Progenitor cell of endocrine pancreas (in vitro differentiated cells): ENCODE data around the gene EFEMP1. TPM values are rescaled to one million over a fixed set of nuclear protein-coding genes. Genes with fewer than 3 reads are reported as not detected.

Source experiments
- DNase-seq: peaks from one replicate; pipeline ENCODE4 v3.0.0; 2021; ENCODE audit warnings: low spot score; ENCODE audit not compliant: unreplicated experiment
- H3K27ac Mint-ChIP-seq: 2 replicates; pipeline ENCODE4 v1.8.0; 2021; ENCODE audit warnings: mild to moderate bottlenecking, moderate library complexity, mixed read lengths
- H3K27me3 Mint-ChIP-seq: 2 replicates; pipeline ENCODE4 v1.8.0; 2021; ENCODE audit warnings: mixed read lengths
- H3K36me3 Mint-ChIP-seq: 2 replicates; pipeline ENCODE4 v1.8.0; 2022; ENCODE audit warnings: mixed read lengths; ENCODE audit not compliant: insufficient read depth
- H3K4me1 Mint-ChIP-seq: 2 replicates; pipeline ENCODE4 v1.8.0; 2021; ENCODE audit warnings: low read depth, mixed read lengths
- H3K4me3 Mint-ChIP-seq: 2 replicates; pipeline ENCODE4 v1.8.0; 2021; ENCODE audit warnings: low read depth, mild to moderate bottlenecking, moderate library complexity, mixed read lengths
- H3K9me3 Mint-ChIP-seq: 2 replicates; pipeline ENCODE4 v1.8.0; 2021; ENCODE audit warnings: low read depth, mixed read lengths
- total RNA-seq: library from RNA; stranded (reverse); gene quantifications from 2 replicates; pipeline ENCODE4 v1.2.1, GENCODE V29; 2021
- TF ChIP-seq, protein P1 (sequence below): fragments of 200-600 bp; sonication (generic); IDR thresholded peaks from one replicate; pipeline ENCODE4 v1.5.0; 2021; ENCODE audit warnings: antibody characterized with exemption, mild to moderate bottlenecking; ENCODE audit not compliant: unreplicated experiment

Gene EFEMP1
- total RNA-seq, 1 donor from 2014 or later = 37.6 TPM

DNA sequence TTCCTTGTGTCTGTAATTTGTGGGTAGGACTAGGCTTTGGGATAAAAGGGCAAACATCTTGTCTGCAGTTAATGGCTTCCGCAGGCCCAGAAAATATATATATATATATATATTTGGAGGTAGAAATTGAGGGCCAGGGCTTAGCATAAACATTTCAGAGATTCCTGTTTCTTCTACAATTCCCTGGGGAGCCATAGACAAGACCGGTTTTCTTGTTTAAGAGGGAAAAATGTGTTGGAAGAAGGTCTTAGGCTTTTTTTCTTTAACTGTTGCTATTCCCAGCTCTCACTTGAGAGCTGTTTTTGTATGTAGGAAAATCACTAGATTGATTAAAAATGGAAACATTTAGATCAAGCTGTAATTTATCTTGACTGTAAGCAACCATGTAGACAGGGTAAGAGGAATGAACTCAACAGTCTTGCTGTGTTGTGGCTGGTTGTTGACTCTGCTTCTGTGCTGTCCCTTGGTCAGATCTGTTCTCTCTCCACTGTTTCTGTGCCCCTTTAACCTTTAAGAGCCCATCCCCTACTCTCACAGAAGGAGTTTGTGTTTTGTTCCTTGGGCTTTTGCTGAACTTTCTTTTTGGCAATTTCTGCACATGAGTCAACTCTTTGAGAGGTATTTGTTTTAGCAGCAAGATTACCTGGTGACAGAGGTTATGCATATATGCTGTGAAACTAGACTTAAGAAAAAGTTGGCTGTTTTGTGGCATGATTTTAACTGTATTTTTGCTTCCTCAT lies 58.3 kb downstream of the EFEMP1 start:
- Mint-ChIP-seq H3K27ac (peak overlapping the region; percentile 84), H3K4me3 (no peak overlapping the region)
- DNase-seq = no peak

DNA sequence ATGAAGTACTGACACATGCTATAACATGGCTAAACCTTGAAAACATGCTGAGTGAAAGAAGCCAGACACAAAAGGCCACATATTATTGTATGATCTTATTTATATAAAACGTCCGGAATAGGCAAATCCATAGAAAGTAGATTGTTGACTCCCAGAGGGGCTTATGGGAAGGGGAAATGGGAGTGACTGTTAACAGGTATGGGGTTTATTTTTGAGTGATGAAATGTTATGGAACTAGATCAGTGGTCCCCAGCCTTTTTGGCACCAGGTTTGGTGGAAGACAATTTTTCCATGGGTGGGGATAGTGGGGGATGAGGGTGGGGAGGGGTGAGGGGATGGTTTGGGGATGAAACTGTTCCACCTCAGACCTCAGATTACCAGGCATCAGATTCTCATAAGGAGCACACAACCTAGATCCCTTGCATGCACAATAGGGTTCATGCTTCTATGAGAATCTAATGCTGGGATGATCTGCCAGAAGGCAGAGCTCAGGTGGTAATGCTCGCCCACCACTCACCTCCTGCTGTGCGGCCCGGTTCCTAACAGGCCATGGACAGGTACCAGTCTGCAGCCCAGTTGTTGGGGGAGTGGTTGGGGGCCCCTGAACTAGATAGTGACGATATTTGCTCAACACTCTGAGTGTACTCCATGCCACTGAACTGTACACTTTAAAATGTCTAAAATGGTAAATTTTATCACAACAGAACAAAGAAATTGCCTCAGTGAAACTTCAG lies 59.1 kb downstream of the EFEMP1 start:
- Mint-ChIP-seq H3K9me3 (no peaks in the 10 kb centered on the region), H3K4me3 (no peak overlapping the region), H3K27ac (peak overlapping the region; percentile 29), H3K36me3 (peaks cover 6% of the 10 kb centered on the region), H3K27me3 (no peaks in the 10 kb centered on the region), H3K4me1 (peaks cover 7% of the 10 kb centered on the region)
- no peak for DNase-seq
- TF ChIP-seq, protein P1, sequence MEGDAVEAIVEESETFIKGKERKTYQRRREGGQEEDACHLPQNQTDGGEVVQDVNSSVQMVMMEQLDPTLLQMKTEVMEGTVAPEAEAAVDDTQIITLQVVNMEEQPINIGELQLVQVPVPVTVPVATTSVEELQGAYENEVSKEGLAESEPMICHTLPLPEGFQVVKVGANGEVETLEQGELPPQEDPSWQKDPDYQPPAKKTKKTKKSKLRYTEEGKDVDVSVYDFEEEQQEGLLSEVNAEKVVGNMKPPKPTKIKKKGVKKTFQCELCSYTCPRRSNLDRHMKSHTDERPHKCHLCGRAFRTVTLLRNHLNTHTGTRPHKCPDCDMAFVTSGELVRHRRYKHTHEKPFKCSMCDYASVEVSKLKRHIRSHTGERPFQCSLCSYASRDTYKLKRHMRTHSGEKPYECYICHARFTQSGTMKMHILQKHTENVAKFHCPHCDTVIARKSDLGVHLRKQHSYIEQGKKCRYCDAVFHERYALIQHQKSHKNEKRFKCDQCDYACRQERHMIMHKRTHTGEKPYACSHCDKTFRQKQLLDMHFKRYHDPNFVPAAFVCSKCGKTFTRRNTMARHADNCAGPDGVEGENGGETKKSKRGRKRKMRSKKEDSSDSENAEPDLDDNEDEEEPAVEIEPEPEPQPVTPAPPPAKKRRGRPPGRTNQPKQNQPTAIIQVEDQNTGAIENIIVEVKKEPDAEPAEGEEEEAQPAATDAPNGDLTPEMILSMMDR = no peak

More for the DNA sequence above, 58.3 kb downstream of the EFEMP1 start:
- H3K9me3 Mint-ChIP-seq = no peaks in the 10 kb centered on the region
- TF ChIP-seq, protein P1 = no peak
- no peaks in the 10 kb centered on the region for H3K27me3 Mint-ChIP-seq
- peaks cover 6% of the 10 kb centered on the region for H3K36me3 Mint-ChIP-seq
- peaks cover 7% of the 10 kb centered on the region for H3K4me1 Mint-ChIP-seq

DNA sequence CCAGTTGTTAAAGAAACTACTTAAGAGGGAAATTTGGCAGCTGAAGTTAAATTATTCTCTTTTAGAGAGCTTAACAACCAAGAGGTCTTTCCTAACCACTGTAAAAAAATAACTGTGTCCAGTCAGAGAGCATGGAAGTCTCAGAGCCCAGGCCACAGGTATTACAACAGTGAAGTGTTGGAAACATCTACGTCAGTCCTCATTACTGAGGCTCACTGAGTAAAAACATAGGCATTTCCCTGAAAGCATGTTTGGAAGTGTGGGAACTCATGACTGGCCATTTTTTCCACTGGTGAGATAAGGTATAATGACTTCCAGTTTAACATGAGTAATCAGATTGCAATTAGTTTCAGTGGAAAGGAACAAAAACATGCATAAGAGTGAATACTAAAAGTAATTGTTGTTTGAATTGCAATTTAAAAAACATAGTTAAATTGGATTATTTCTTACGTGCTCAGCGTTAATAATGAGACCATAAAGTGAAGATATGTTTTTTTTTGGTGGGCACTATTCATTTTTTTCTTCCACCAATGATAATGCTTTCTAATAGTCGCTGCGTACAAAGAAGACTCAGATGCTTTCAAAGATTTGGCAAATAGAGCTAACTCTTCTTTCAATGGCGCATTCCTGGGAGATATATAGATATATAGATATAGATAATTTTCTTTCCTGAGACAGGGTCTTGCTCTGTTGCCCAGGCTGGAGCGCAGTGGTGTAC lies 60.8 kb downstream of the EFEMP1 start:
- TF ChIP-seq, protein P1 = no peak
- H3K27ac Mint-ChIP-seq = no peak overlapping the region
- H3K9me3 Mint-ChIP-seq = no peaks in the 10 kb centered on the region
- H3K4me1 Mint-ChIP-seq = peaks cover 7% of the 10 kb centered on the region
- H3K36me3 Mint-ChIP-seq = peaks cover 6% of the 10 kb centered on the region
- no peaks in the 10 kb centered on the region for H3K27me3 Mint-ChIP-seq
- no peak for DNase-seq
- no peak overlapping the region for H3K4me3 Mint-ChIP-seq

DNA sequence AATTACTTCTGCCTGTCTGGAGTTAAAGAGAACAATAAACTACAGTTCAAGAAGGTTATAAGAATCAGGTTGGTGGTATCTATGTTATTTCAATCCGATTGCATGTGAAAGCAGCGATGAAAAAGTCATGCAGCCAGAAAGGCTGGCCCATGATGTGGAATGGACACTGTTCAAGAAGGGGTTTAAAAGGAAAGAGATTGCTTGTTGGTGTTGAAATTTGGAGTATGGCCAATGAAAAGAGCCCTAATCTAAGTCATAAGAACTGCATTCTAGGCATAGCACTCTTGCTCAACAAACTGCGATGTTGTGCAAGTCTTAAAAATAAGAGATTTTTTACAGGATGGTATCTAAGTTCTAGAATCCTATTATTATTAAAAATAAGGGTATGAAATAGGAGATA lies 61.3 kb downstream of the EFEMP1 start:
- TF ChIP-seq, protein P1 = no peak
- H3K36me3 Mint-ChIP-seq = peaks cover 3% of the 10 kb centered on the region
- no peaks in the 10 kb centered on the region for H3K9me3 Mint-ChIP-seq
- DNase-seq = no peak
- H3K4me3 Mint-ChIP-seq = no peak overlapping the region
- H3K27ac Mint-ChIP-seq = peak overlapping the region; percentile 20
- H3K27me3 Mint-ChIP-seq = no peaks in the 10 kb centered on the region
- H3K4me1 Mint-ChIP-seq = peaks cover 9% of the 10 kb centered on the region

DNA sequence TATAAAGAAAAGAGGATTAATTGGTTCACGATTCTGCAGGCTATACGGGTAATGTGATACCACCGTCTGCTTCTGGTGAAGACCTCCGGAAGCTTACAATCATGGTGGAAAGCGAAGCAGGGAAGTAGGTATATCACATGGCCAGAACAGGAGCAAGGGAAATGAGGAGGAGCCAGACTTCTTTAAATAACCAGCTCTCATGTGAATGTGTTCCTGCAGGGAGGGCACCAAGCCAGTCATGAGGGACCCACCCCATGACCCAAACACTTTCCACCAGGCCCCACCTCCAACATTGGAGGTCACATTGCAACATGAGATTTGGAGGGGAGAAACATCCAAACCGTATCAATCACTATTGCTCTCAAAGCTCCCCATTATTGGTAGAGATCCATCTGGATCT lies 61.8 kb downstream of the EFEMP1 start:
- TF ChIP-seq, protein P1 = no peak
- H3K9me3 Mint-ChIP-seq = peaks cover 2% of the 10 kb centered on the region
- no peak for DNase-seq
- H3K27ac Mint-ChIP-seq = no peak overlapping the region
- H3K27me3 Mint-ChIP-seq = no peaks in the 10 kb centered on the region
- no peak overlapping the region for H3K4me3 Mint-ChIP-seq
- H3K4me1 Mint-ChIP-seq = peaks cover 9% of the 10 kb centered on the region
- H3K36me3 Mint-ChIP-seq = peaks cover 1% of the 10 kb centered on the region
